Measurements from ENCODE around the gene MOB3A. TPM values are rescaled to one million over a fixed set of nuclear protein-coding genes. Genes with fewer than 3 reads are reported as not detected.
"Not testable (repeated sequence)": the region's sequence is repeated elsewhere in the genome, so short reads cannot be mapped to it uniquely, and the experiment has no call there.

MOB3A gene
- polyA plus RNA-seq = 136 TPM

GRCh38 chr19:2096034-2096479, at the start of gene MOB3A:
TSS of gene MOB3A (minus strand) at chr19:2096326. CDS start at chr19:2078560, 17,766 bp downstream.
- H3K9me3 Mint-ChIP-seq = no peaks in the 10 kb centered on the region
- peaks cover 3% of the 10 kb centered on the region for H3K36me3 Mint-ChIP-seq
- H3K4me1 Mint-ChIP-seq = peaks cover 23 to 28% (median 23%) of the 10 kb centered on the region in 3 donors
- H3K27me3 Mint-ChIP-seq = peaks cover 2% of the 10 kb centered on the region
- H3K27ac Mint-ChIP-seq = peak within 1 kb of the TSS; percentile 98 to 100 (median 98)
- peak within 1 kb of the TSS; percentile 93 to 99 (median 98) for H3K4me3 Mint-ChIP-seq

- Mint-ChIP-seq H3K4me3 (peak overlapping the region in 1 of 4 donors; percentile 69), H3K27ac (peak overlapping the region in 1 of 3 donors; percentile 9), H3K9me3 (no peaks in the 10 kb centered on the region), H3K27me3 (no peaks in the 10 kb centered on the region), H3K36me3 (no peaks in the 10 kb centered on the region), H3K4me1 (peaks cover 13 to 33% (median 18%) of the 10 kb centered on the region in 3 donors)
These were observed 49.7 kb upstream of the MOB3A start for GRCh38 chr19:2145831-2146241.

- no peaks in the 10 kb centered on the region for H3K36me3 Mint-ChIP-seq
- no peaks in the 10 kb centered on the region for H3K27me3 Mint-ChIP-seq
- peak overlapping the region in 1 of 3 donors; percentile 27 for H3K27ac Mint-ChIP-seq
- no peak overlapping the region for H3K4me3 Mint-ChIP-seq
- peaks cover 8 to 24% (median 13%) of the 10 kb centered on the region in 3 donors for H3K4me1 Mint-ChIP-seq
- no peaks in the 10 kb centered on the region for H3K9me3 Mint-ChIP-seq
These were observed 48.1 kb upstream of the MOB3A start for GRCh38 chr19:2144190-2144589.

GRCh38 chr19:2142173-2142829, 46.2 kb upstream of the MOB3A start:
- Mint-ChIP-seq H3K36me3 (no peaks in the 10 kb centered on the region), H3K9me3 (no peaks in the 10 kb centered on the region), H3K27me3 (no peaks in the 10 kb centered on the region), H3K4me3 (no peak overlapping the region), H3K4me1 (peaks cover 4 to 15% (median 5%) of the 10 kb centered on the region in 3 donors), H3K27ac (no peak overlapping the region)

- no peaks in the 10 kb centered on the region for H3K27me3 Mint-ChIP-seq
- H3K4me1 Mint-ChIP-seq = peaks cover 4 to 11% (median 5%) of the 10 kb centered on the region in 3 donors
- H3K36me3 Mint-ChIP-seq = no peaks in the 10 kb centered on the region
- no peak overlapping the region for H3K27ac Mint-ChIP-seq
- H3K4me3 Mint-ChIP-seq = no peak overlapping the region
- no peaks in the 10 kb centered on the region for H3K9me3 Mint-ChIP-seq
These were observed 44.0 kb upstream of the MOB3A start for GRCh38 chr19:2140138-2140569.

GRCh38 chr19:2139385-2140137, 43.4 kb upstream of the MOB3A start:
- H3K4me1 Mint-ChIP-seq = peaks cover 2 to 9% (median 4%) of the 10 kb centered on the region in 3 donors
- H3K9me3 Mint-ChIP-seq = no peaks in the 10 kb centered on the region

GRCh38 chr19:2138061-2138728, 42.1 kb upstream of the MOB3A start:
- H3K4me3 Mint-ChIP-seq = no peak overlapping the region
- no peaks in the 10 kb centered on the region for H3K9me3 Mint-ChIP-seq
- no peaks in the 10 kb centered on the region for H3K36me3 Mint-ChIP-seq
- H3K4me1 Mint-ChIP-seq = peaks cover 0 to 6% (median 4%) of the 10 kb centered on the region in 3 donors
- no peaks in the 10 kb centered on the region for H3K27me3 Mint-ChIP-seq
- H3K27ac Mint-ChIP-seq = no peak overlapping the region

More at GRCh38 chr19:2139385-2140137, 43.4 kb upstream of the MOB3A start:
- Mint-ChIP-seq H3K4me3 (no peak overlapping the region), H3K27me3 (no peaks in the 10 kb centered on the region), H3K36me3 (no peaks in the 10 kb centered on the region), H3K27ac (no peak overlapping the region)

- no peaks in the 10 kb centered on the region for H3K36me3 Mint-ChIP-seq
- H3K27me3 Mint-ChIP-seq = no peaks in the 10 kb centered on the region
These were observed 40.7 kb upstream of the MOB3A start for GRCh38 chr19:2136796-2137195.

GRCh38 chr19:2135474-2136402, 39.6 kb upstream of the MOB3A start:
- Mint-ChIP-seq H3K4me1 (peaks cover 0 to 4% (median 0%) of the 10 kb centered on the region in 3 donors), H3K27me3 (no peaks in the 10 kb centered on the region), H3K9me3 (no peaks in the 10 kb centered on the region), H3K27ac (peak overlapping the region in 1 of 3 donors; percentile 67), H3K36me3 (no peaks in the 10 kb centered on the region), H3K4me3 (no peak overlapping the region)

More at GRCh38 chr19:2136796-2137195, 40.7 kb upstream of the MOB3A start:
- Mint-ChIP-seq H3K27ac (no peak overlapping the region), H3K9me3 (no peaks in the 10 kb centered on the region), H3K4me3 (no peak overlapping the region), H3K4me1 (peaks cover 0 to 6% (median 4%) of the 10 kb centered on the region in 3 donors)

- no peak overlapping the region for H3K4me3 Mint-ChIP-seq
- H3K27ac Mint-ChIP-seq = peak overlapping the region in 1 of 3 donors; percentile 61
- no peaks in the 10 kb centered on the region for H3K9me3 Mint-ChIP-seq
- H3K4me1 Mint-ChIP-seq = no peaks in the 10 kb centered on the region
- no peaks in the 10 kb centered on the region for H3K27me3 Mint-ChIP-seq
- H3K36me3 Mint-ChIP-seq = no peaks in the 10 kb centered on the region
These were observed 36.8 kb upstream of the MOB3A start for GRCh38 chr19:2132731-2133490.

GRCh38 chr19:2132191-2132590, 36.1 kb upstream of the MOB3A start:
- H3K4me3 Mint-ChIP-seq = no peak overlapping the region
- H3K36me3 Mint-ChIP-seq = no peaks in the 10 kb centered on the region

GRCh38 chr19:2131012-2131975, 35.2 kb upstream of the MOB3A start:
- H3K9me3 Mint-ChIP-seq, H3K27me3 Mint-ChIP-seq, H3K4me1 Mint-ChIP-seq, H3K36me3 Mint-ChIP-seq, H3K4me3 Mint-ChIP-seq: not testable (repeated sequence)
- H3K27ac Mint-ChIP-seq = peak overlapping the region in 1 of 3 donors; percentile 27

More at GRCh38 chr19:2132191-2132590, 36.1 kb upstream of the MOB3A start:
- Mint-ChIP-seq H3K4me1 (no peaks in the 10 kb centered on the region), H3K27ac (peak overlapping the region in 1 of 3 donors; percentile 39), H3K9me3 (no peaks in the 10 kb centered on the region), H3K27me3 (no peaks in the 10 kb centered on the region)
